OCI-LY3 (cell line): ENCODE measurements around the gene KRTAP26-1.

ENCODE experiments used
- CTCF ChIP-seq: fragments of 200-600, 300-600 bp; sonication (generic); IDR thresholded peaks from 2 replicates; pipeline ENCODE4 v1.5.1; 2014; ENCODE audit warnings: antibody characterized with exemption, low read length, low read depth
- EZH2phosphoT487 ChIP-seq: fragments of 200-600 bp; shearing (Covaris generic); IDR thresholded peaks from 2 replicates; pipeline ENCODE4 v1.6.1; 2018; ENCODE audit warnings: antibody characterized with exemption, mixed run types, low read depth

GRCh38 chr21:30269803-30270530, 50.1 kb downstream of the KRTAP26-1 start:
- TF ChIP-seq CTCF, result no peak
- TF ChIP-seq EZH2phosphoT487, result no peak
